Measurements from ENCODE around the gene TTLL5. TPM values are rescaled to one million over a fixed set of nuclear protein-coding genes. Genes with fewer than 3 reads are reported as not detected.

TTLL5 gene
- total and polyA plus RNA-seq, 9 of the 15 experiments (the other 6 are each of a cell fraction or from before 2014, with no cell fraction given) = 4.1 to 18.9 (median 12.6) TPM

GRCh38 chr14:75752086-75752485 lies 91.0 kb downstream of the TTLL5 start:
- Histone ChIP-seq H4K20me1 (replicated peaks; ENCODE audit: control insufficient read depth, insufficient read depth, low read length) (no peaks in the 10 kb centered on the region), H3K4me2 (ENCODE audit: insufficient read depth, low read length) (no peak overlapping the region), H3K9me1 (ENCODE audit: control insufficient read depth, insufficient read depth, low read length) (no peaks in the 10 kb centered on the region), H2AFZ (ENCODE audit: low read depth, low read length) (no peak overlapping the region), H3K27me3 (ENCODE audit: control insufficient read depth in 2 of 2, insufficient read depth in 2 of 2, low read length in 2 of 2) (no peaks in the 10 kb centered on the region), H3K27ac (ENCODE audit: extremely low read depth, low read depth, low read length) (no peak overlapping the region), H3K9ac (ENCODE audit: insufficient read depth in 1 of 2, low read depth in 2 of 2, low read length in 2 of 2) (no peak overlapping the region), H3K36me3 (ENCODE audit: control insufficient read depth, insufficient read depth, low read length) (0 out of 3 replicates have a peak, but pooled peaks cover 3% of the 10 kb centered on the region), H3K9me3 (replicated peaks; ENCODE audit: control insufficient read depth, insufficient read depth, low read depth, low read length) (no peaks in the 10 kb centered on the region), H3K79me2 (ENCODE audit: control insufficient read depth, insufficient read depth, low read length) (no peaks in the 10 kb centered on the region), H3K4me3 (no peak overlapping the region), H3K4me1 (replicated peaks in 1 of 2; ENCODE audit: control insufficient read depth in 2 of 2, insufficient read depth in 2 of 2, low read length in 2 of 2) (peaks cover 0 to 3% of the 10 kb centered on the region in 2 experiments; a peak in 2 of 5 replicates)
- WGBS (ENCODE audit: insufficient coverage, low coverage, missing lambda C conversion rate) = 49% methylated on average over 3 of the region's 3 CpGs
- POLR2A ChIA-PET = no interaction called here
- no peak for FAIRE-seq
- in situ Hi-C loops (cut with MboI) = no loop called here
- no peak for DNase-seq (ENCODE audit: extremely low read depth in 1 of 4, low spot score in 3 of 4)
- TF ChIP-seq SIN3A (IDR thresholded peaks at IDR 0.05; ENCODE audit: borderline replicate concordance in 2 of 2, control insufficient read depth in 1 of 2, low read depth in 2 of 2, low read length in 2 of 2) = no peak
- no peak for TF ChIP-seq TFE3 (CRISPR knock-in tag; IDR thresholded peaks at IDR 0.05)
- TF ChIP-seq NUFIP1 (IDR thresholded peaks at IDR 0.05; ENCODE audit: partially characterized antibody) = no peak
- no peak for TF ChIP-seq POLR3G (IDR thresholded peaks at IDR 0.05; ENCODE audit: extremely low read depth, insufficient read length, insufficient replicate concordance)
- TF ChIP-seq RBBP5 (IDR thresholded peaks at IDR 0.05; ENCODE audit: borderline replicate concordance, insufficient read depth, low read length, poor library complexity, severe bottlenecking) = no peak
- ATAC-seq = no peak
- intact Hi-C loops (cut with micrococcal nuclease) = loop anchor here (10.0 kb wide), 1 partner anchor 57 kb away; no protein-coding TSS in a partner anchor
- CTCF ChIA-PET (ENCODE audit: low intra/inter-chr PET ratio) = no interaction called here
- BruUV-seq (replicated peaks) = no TSS peak
